ENCODE measurements around the gene UFD1.

DNA sequence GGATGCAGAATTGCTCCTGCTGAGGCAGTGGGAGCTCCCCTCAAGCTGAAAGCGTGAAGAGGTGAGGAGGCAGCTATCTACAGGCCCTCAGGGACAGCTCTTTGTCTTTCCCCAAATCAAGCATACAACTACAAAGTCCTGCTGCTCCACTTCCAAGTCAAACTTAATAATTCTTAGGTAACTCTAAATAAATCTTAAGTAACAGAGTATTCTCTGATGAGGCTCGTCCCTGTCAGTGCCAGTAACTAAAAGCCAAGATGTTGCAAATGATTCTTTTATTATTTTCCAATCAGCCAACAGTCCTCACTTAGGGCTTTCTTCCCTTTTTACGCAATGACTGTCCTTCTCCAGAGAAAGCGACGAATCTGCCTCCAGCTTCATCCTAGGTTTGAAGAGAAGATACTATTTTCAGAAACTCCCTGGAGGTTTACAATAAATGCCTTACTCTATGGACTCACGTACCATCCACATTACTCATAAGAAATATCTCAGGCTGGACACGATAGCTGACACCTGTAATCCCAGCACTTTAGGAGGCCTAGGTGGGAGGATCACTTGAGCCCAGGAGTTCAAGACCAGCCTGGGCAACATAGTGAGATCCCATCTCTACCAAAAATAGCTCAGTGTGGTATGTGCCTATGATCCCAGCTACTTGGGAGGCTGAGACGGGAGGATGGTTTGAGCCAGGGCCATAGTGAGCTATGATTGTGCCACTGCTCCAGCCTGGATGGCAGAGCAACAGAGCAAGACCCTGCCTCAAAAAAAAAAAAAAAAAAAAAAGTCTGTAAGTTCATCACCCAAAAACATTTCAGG is 28.4 kb downstream of the UFD1 start:
- TF ChIP-seq, protein P1, sequence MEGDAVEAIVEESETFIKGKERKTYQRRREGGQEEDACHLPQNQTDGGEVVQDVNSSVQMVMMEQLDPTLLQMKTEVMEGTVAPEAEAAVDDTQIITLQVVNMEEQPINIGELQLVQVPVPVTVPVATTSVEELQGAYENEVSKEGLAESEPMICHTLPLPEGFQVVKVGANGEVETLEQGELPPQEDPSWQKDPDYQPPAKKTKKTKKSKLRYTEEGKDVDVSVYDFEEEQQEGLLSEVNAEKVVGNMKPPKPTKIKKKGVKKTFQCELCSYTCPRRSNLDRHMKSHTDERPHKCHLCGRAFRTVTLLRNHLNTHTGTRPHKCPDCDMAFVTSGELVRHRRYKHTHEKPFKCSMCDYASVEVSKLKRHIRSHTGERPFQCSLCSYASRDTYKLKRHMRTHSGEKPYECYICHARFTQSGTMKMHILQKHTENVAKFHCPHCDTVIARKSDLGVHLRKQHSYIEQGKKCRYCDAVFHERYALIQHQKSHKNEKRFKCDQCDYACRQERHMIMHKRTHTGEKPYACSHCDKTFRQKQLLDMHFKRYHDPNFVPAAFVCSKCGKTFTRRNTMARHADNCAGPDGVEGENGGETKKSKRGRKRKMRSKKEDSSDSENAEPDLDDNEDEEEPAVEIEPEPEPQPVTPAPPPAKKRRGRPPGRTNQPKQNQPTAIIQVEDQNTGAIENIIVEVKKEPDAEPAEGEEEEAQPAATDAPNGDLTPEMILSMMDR (IDR thresholded peaks at IDR 0.05) = no peak
- TF ChIP-seq RAD21 (IDR thresholded peaks at IDR 0.05; ENCODE audit: low read length) = no peak
- TF ChIP-seq POLR2AphosphoS5 (IDR thresholded peaks at IDR 0.05; ENCODE audit: low read depth, low read length) = no peak
- TF ChIP-seq, protein P2, sequence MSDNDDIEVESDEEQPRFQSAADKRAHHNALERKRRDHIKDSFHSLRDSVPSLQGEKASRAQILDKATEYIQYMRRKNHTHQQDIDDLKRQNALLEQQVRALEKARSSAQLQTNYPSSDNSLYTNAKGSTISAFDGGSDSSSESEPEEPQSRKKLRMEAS (IDR thresholded peaks at IDR 0.05; ENCODE audit: low read depth) = no peak
- TF ChIP-seq, protein P3, sequence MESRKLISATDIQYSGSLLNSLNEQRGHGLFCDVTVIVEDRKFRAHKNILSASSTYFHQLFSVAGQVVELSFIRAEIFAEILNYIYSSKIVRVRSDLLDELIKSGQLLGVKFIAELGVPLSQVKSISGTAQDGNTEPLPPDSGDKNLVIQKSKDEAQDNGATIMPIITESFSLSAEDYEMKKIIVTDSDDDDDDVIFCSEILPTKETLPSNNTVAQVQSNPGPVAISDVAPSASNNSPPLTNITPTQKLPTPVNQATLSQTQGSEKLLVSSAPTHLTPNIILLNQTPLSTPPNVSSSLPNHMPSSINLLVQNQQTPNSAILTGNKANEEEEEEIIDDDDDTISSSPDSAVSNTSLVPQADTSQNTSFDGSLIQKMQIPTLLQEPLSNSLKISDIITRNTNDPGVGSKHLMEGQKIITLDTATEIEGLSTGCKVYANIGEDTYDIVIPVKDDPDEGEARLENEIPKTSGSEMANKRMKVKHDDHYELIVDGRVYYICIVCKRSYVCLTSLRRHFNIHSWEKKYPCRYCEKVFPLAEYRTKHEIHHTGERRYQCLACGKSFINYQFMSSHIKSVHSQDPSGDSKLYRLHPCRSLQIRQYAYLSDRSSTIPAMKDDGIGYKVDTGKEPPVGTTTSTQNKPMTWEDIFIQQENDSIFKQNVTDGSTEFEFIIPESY (IDR thresholded peaks at IDR 0.05; ENCODE audit: borderline replicate concordance, low read depth) = no peak
- no peak for TF ChIP-seq YY1 (IDR thresholded peaks at IDR 0.05; ENCODE audit: low read depth)
- no peak for TF ChIP-seq JUND (IDR thresholded peaks at IDR 0.05)
- TF ChIP-seq ELF1 (IDR thresholded peaks at IDR 0.05) = no peak
- no peak for TF ChIP-seq GABPA (IDR thresholded peaks at IDR 0.05; ENCODE audit: low read depth)
- no peak for TF ChIP-seq EZH2phosphoT487 (IDR thresholded peaks at IDR 0.05; ENCODE audit: borderline replicate concordance, low read depth)
- TF ChIP-seq, protein P4, sequence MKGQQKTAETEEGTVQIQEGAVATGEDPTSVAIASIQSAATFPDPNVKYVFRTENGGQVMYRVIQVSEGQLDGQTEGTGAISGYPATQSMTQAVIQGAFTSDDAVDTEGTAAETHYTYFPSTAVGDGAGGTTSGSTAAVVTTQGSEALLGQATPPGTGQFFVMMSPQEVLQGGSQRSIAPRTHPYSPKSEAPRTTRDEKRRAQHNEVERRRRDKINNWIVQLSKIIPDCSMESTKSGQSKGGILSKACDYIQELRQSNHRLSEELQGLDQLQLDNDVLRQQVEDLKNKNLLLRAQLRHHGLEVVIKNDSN (IDR thresholded peaks at IDR 0.05; ENCODE audit: borderline replicate concordance, low read depth) = no peak
- TF ChIP-seq NFIC (IDR thresholded peaks at IDR 0.05; ENCODE audit: borderline replicate concordance) = no peak
- no peak for TF ChIP-seq EP300 (IDR thresholded peaks at IDR 0.05; ENCODE audit: borderline replicate concordance in 1 of 2, low read depth in 1 of 2, low read length in 1 of 2)

Data from SK-N-SH (cell line).